ENCODE data around the gene C19orf85. TPM values are rescaled to one million over a fixed set of nuclear protein-coding genes. Genes with fewer than 3 reads are reported as not detected.
A peak's percentile ranks its signal among the peaks of the same experiment; 100 is the strongest.
"Not testable (repeated sequence)": the region's sequence is repeated elsewhere in the genome, so short reads cannot be mapped to it uniquely, and the experiment has no call there.

Gene C19orf85
- total RNA-seq, 1 donor from 2014 or later, result not detected

DNA sequence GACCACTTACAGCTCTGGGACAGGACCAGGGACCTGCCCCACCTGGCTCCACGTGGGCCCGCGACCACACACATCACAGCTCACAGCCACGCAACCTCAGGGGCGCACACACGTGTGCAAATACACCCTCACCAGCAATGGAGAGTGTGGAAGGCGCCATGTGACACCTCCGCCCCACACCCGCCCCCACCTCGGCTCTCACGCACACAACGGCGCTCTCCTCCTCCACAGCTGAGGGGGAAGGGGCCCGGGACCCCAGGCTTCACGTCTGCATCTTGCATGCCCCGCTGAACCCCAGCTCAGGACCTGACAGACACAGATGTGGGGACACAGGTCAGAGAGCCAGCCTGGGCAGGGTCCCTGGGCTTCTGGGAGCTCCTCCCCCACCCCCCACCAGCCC, 15.1 kb downstream of the C19orf85 start:
- H3K4me1 Mint-ChIP-seq, result peaks cover 15% of the 10 kb centered on the region
- Histone ChIP-seq H4K20me1 (ENCODE audit: low read depth) (peaks cover 18% of the 10 kb centered on the region), H3K27me3 (peaks cover 88% of the 10 kb centered on the region), H3K4me1 (peaks cover 11% of the 10 kb centered on the region), H3K4me2 (no peak overlapping the region), H2AFZ (replicated peaks) (no peak overlapping the region), H3K4me3 (no peak overlapping the region), H3K27ac (no peak overlapping the region), H3F3A (ENCODE audit: low read depth) (peaks cover 28% of the 10 kb centered on the region), H3K36me3 (no peaks in the 10 kb centered on the region), H3K9ac (no peak overlapping the region), H3K79me2 (ENCODE audit: low read depth) (no peaks in the 10 kb centered on the region), H3K9me3 (ENCODE audit: low read depth) (no peaks in the 10 kb centered on the region)
- H3K27me3 Mint-ChIP-seq (ENCODE audit: insufficient read depth, low read depth), result peaks cover 22% of the 10 kb centered on the region
- no peaks in the 10 kb centered on the region for H3K36me3 Mint-ChIP-seq
- H3K4me3 Mint-ChIP-seq, result no peak overlapping the region
- H3K27ac Mint-ChIP-seq, result no peak overlapping the region
- peak; percentile 44 for DNase-seq (ENCODE audit: low spot score)
- TF ChIP-seq EZH2 (IDR thresholded peaks at IDR 0.05), result no peak
- TF ChIP-seq, protein P1, sequence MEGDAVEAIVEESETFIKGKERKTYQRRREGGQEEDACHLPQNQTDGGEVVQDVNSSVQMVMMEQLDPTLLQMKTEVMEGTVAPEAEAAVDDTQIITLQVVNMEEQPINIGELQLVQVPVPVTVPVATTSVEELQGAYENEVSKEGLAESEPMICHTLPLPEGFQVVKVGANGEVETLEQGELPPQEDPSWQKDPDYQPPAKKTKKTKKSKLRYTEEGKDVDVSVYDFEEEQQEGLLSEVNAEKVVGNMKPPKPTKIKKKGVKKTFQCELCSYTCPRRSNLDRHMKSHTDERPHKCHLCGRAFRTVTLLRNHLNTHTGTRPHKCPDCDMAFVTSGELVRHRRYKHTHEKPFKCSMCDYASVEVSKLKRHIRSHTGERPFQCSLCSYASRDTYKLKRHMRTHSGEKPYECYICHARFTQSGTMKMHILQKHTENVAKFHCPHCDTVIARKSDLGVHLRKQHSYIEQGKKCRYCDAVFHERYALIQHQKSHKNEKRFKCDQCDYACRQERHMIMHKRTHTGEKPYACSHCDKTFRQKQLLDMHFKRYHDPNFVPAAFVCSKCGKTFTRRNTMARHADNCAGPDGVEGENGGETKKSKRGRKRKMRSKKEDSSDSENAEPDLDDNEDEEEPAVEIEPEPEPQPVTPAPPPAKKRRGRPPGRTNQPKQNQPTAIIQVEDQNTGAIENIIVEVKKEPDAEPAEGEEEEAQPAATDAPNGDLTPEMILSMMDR (IDR thresholded peaks at IDR 0.05), result no peak
- TF ChIP-seq EZH2phosphoT487 (IDR thresholded peaks at IDR 0.05), result no peak
- peaks cover under 1% of the 10 kb centered on the region for H3K9me3 Mint-ChIP-seq

- H3K36me3 Mint-ChIP-seq; DNase-seq (ENCODE audit: low spot score); H2AFZ ChIP-seq (replicated peaks); H3K4me3 Mint-ChIP-seq; H3K27ac ChIP-seq; H3K79me2 ChIP-seq (ENCODE audit: low read depth); H3K9me3 ChIP-seq (ENCODE audit: low read depth); H3K4me2 ChIP-seq; H3K9me3 Mint-ChIP-seq; H3K27ac Mint-ChIP-seq; H3K9ac ChIP-seq; H3K36me3 ChIP-seq; H3K4me3 ChIP-seq: not testable (repeated sequence)
- H3F3A ChIP-seq (ENCODE audit: low read depth), result peaks cover 23% of the 10 kb centered on the region
- Mint-ChIP-seq H3K27me3 (ENCODE audit: insufficient read depth, low read depth) (peaks cover 19% of the 10 kb centered on the region), H3K4me1 (peaks cover 16% of the 10 kb centered on the region)
- H3K4me1 ChIP-seq, result peaks cover 11% of the 10 kb centered on the region
- H3K27me3 ChIP-seq, result peaks cover 97% of the 10 kb centered on the region
- peaks cover 13% of the 10 kb centered on the region for H4K20me1 ChIP-seq (ENCODE audit: low read depth)
Observed at GRCh38 chr19:55448175-55448490, 16.4 kb downstream of the C19orf85 start.

- peaks cover 98% of the 10 kb centered on the region for H3K27me3 ChIP-seq
- Mint-ChIP-seq H3K4me3 (no peak overlapping the region), H3K36me3 (no peaks in the 10 kb centered on the region), H3K27me3 (ENCODE audit: insufficient read depth, low read depth) (peaks cover 16% of the 10 kb centered on the region), H3K4me1 (peaks cover 16% of the 10 kb centered on the region), H3K9me3 (peaks cover 3% of the 10 kb centered on the region), H3K27ac (no peak overlapping the region)
- H3K79me2 ChIP-seq (ENCODE audit: low read depth), result no peaks in the 10 kb centered on the region
- no peaks in the 10 kb centered on the region for H3K9me3 ChIP-seq (ENCODE audit: low read depth)
- H3K4me1 ChIP-seq, result peaks cover 11% of the 10 kb centered on the region
- H3K36me3 ChIP-seq, result no peaks in the 10 kb centered on the region
- H2AFZ ChIP-seq (replicated peaks), result no peak overlapping the region
- H3K9ac ChIP-seq, result no peak overlapping the region
- no peak overlapping the region for H3K4me3 ChIP-seq
- H4K20me1 ChIP-seq (ENCODE audit: low read depth), result peaks cover 13% of the 10 kb centered on the region
- peak; percentile 68 for DNase-seq (ENCODE audit: low spot score)
- H3K4me2 ChIP-seq, result no peak overlapping the region
- H3K27ac ChIP-seq, result no peak overlapping the region
- TF ChIP-seq EZH2phosphoT487 (IDR thresholded peaks at IDR 0.05), result no peak
- TF ChIP-seq, protein P1 (IDR thresholded peaks at IDR 0.05), result no peak
- no peak for TF ChIP-seq EZH2 (IDR thresholded peaks at IDR 0.05)
- peaks cover 24% of the 10 kb centered on the region for H3F3A ChIP-seq (ENCODE audit: low read depth)
Observed at GRCh38 chr19:55447421-55448174, 17.0 kb downstream of the C19orf85 start.

- no peak for DNase-seq (ENCODE audit: low spot score)
- peaks cover 98% of the 10 kb centered on the region for H3K27me3 ChIP-seq
- H3K4me2 ChIP-seq, result no peak overlapping the region
- no peak overlapping the region for H3K27ac ChIP-seq
- H4K20me1 ChIP-seq (ENCODE audit: low read depth), result peaks cover 14% of the 10 kb centered on the region
- H3K9me3 Mint-ChIP-seq, result peaks cover 3% of the 10 kb centered on the region
- H3K4me1 Mint-ChIP-seq, result peaks cover 22% of the 10 kb centered on the region
- no peaks in the 10 kb centered on the region for H3K9me3 ChIP-seq (ENCODE audit: low read depth)
- peaks cover 33% of the 10 kb centered on the region for H3F3A ChIP-seq (ENCODE audit: low read depth)
- no peaks in the 10 kb centered on the region for H3K36me3 Mint-ChIP-seq
- H3K27me3 Mint-ChIP-seq (ENCODE audit: insufficient read depth, low read depth), result peaks cover 22% of the 10 kb centered on the region
- no peaks in the 10 kb centered on the region for H3K36me3 ChIP-seq
- no peaks in the 10 kb centered on the region for H3K79me2 ChIP-seq (ENCODE audit: low read depth)
- no peak overlapping the region for H3K4me3 ChIP-seq
- H3K27ac Mint-ChIP-seq, result no peak overlapping the region
- peak overlapping the region; percentile 39 for H3K4me3 Mint-ChIP-seq
- no peak overlapping the region for H2AFZ ChIP-seq (replicated peaks)
- no peak overlapping the region for H3K9ac ChIP-seq
- H3K4me1 ChIP-seq, result peaks cover 5% of the 10 kb centered on the region
- TF ChIP-seq, protein P1 (IDR thresholded peaks at IDR 0.05), result no peak
- TF ChIP-seq EZH2phosphoT487 (IDR thresholded peaks at IDR 0.05) (no peak), EZH2 (IDR thresholded peaks at IDR 0.05) (no peak)
Observed at GRCh38 chr19:55446060-55446459, 18.5 kb downstream of the C19orf85 start.
